ENCODE results near the gene ORC3.
A peak's percentile ranks its signal among the peaks of the same experiment; 100 is the strongest.
"Not testable (repeated sequence)": the region's sequence is repeated elsewhere in the genome, so short reads cannot be mapped to it uniquely, and the experiment has no call there.

Gene ORC3

GRCh38 chr6:87661016-87661415, 71.1 kb downstream of the ORC3 start:
- no peak for DNase-seq (ENCODE audit: low spot score)

GRCh38 chr6:87661503-87661902, 71.6 kb downstream of the ORC3 start:
- DNase-seq (ENCODE audit: low spot score), result no peak

- no peak for DNase-seq (ENCODE audit: low spot score)
These were observed 73.5 kb downstream of the ORC3 start for GRCh38 chr6:87663434-87663833.

- DNase-seq (ENCODE audit: low spot score), result no peak
These were observed 75.1 kb downstream of the ORC3 start for GRCh38 chr6:87664921-87665485.

- DNase-seq (ENCODE audit: low spot score), result no peak
These were observed 77.1 kb downstream of the ORC3 start for GRCh38 chr6:87667032-87667431.

- no peak for DNase-seq (ENCODE audit: low spot score)
These were observed 78.1 kb downstream of the ORC3 start for GRCh38 chr6:87668013-87668412.

GRCh38 chr6:87669051-87669450, 79.1 kb downstream of the ORC3 start:
- DNase-seq (ENCODE audit: low spot score), result no peak

- DNase-seq (ENCODE audit: low spot score), result no peak
These were observed 80.8 kb downstream of the ORC3 start for GRCh38 chr6:87670707-87671106.

GRCh38 chr6:87671555-87672029, 81.7 kb downstream of the ORC3 start:
- DNase-seq (ENCODE audit: low spot score), result no peak

- no peak for DNase-seq (ENCODE audit: low spot score)
These were observed 82.7 kb downstream of the ORC3 start for GRCh38 chr6:87672641-87673040.

- no peak for DNase-seq (ENCODE audit: low spot score)
These were observed 83.3 kb downstream of the ORC3 start for GRCh38 chr6:87673237-87673636.

- DNase-seq (ENCODE audit: low spot score), result peak; percentile 47
These were observed 84.4 kb downstream of the ORC3 start for GRCh38 chr6:87674290-87674689.

GRCh38 chr6:87675004-87675681, 85.2 kb downstream of the ORC3 start:
- DNase-seq (ENCODE audit: low spot score), result no peak

GRCh38 chr6:87682310-87682709, 92.4 kb downstream of the ORC3 start:
- no peak for DNase-seq (ENCODE audit: low spot score)

- DNase-seq (ENCODE audit: low spot score), result no peak
These were observed 94.0 kb downstream of the ORC3 start for GRCh38 chr6:87683890-87684289.

- no peak for DNase-seq (ENCODE audit: low spot score)
These were observed 95.1 kb downstream of the ORC3 start for GRCh38 chr6:87684895-87685654.

GRCh38 chr6:87686636-87687205, 96.8 kb downstream of the ORC3 start:
- not testable (repeated sequence) for DNase-seq (ENCODE audit: low spot score)

GRCh38 chr6:87687296-87687695, 97.4 kb downstream of the ORC3 start:
- DNase-seq (ENCODE audit: low spot score), result no peak

- not testable (repeated sequence) for DNase-seq (ENCODE audit: low spot score)
These were observed 98.0 kb downstream of the ORC3 start for GRCh38 chr6:87687893-87688292.

GRCh38 chr6:87690441-87690840, 100.5 kb downstream of the ORC3 start:
- DNase-seq (ENCODE audit: low spot score), result no peak

- DNase-seq (ENCODE audit: low spot score), result no peak
These were observed 102.2 kb downstream of the ORC3 start for GRCh38 chr6:87692086-87692485.

GRCh38 chr6:87696817-87697216, 106.9 kb downstream of the ORC3 start:
- DNase-seq (ENCODE audit: low spot score), result not testable (repeated sequence)
